T-helper 2 cell treated with Interferon-gamma antibody and Interleukin-4, amounts not matched to agents 5 μg/mL and 100 μg/mL, for 36 hours (primary cell): ENCODE data around the gene SLC44A5.

ENCODE experiments used
- DNase-seq: peaks from one replicate; pipeline ENCODE4 v3.0.0; 2021; ENCODE audit warnings: low spot score
- H3K27ac Mint-ChIP-seq: one replicate; pipeline ENCODE4 v1.8.0; 2021; ENCODE audit warnings: mild to moderate bottlenecking, mixed read lengths
- H3K27me3 Mint-ChIP-seq: one replicate; pipeline ENCODE4 v1.8.0; 2021; ENCODE audit warnings: low read depth, mixed read lengths
- H3K36me3 Mint-ChIP-seq: one replicate; pipeline ENCODE4 v1.8.0; 2021; ENCODE audit warnings: low read depth, mixed read lengths
- H3K4me1 Mint-ChIP-seq: one replicate; pipeline ENCODE4 v1.8.0; 2021; ENCODE audit warnings: low read depth, mixed read lengths
- H3K4me3 Mint-ChIP-seq: one replicate; pipeline ENCODE4 v1.8.0; 2022; ENCODE audit warnings: mild to moderate bottlenecking, moderate library complexity, mixed read lengths
- H3K9me3 Mint-ChIP-seq: one replicate; pipeline ENCODE4 v1.8.0; 2021; ENCODE audit warnings: mixed read lengths

The SLC44A5 gene

GRCh38 chr1:75528001-75528400 is 82.9 kb downstream of the SLC44A5 start:
- H3K4me1 Mint-ChIP-seq: no peaks in the 10 kb centered on the region
- H3K27ac Mint-ChIP-seq: no peak overlapping the region
- no peaks in the 10 kb centered on the region for H3K36me3 Mint-ChIP-seq
- no peak for DNase-seq
- H3K27me3 Mint-ChIP-seq: no peaks in the 10 kb centered on the region
- no peak overlapping the region for H3K4me3 Mint-ChIP-seq
- no peaks in the 10 kb centered on the region for H3K9me3 Mint-ChIP-seq

DNA sequence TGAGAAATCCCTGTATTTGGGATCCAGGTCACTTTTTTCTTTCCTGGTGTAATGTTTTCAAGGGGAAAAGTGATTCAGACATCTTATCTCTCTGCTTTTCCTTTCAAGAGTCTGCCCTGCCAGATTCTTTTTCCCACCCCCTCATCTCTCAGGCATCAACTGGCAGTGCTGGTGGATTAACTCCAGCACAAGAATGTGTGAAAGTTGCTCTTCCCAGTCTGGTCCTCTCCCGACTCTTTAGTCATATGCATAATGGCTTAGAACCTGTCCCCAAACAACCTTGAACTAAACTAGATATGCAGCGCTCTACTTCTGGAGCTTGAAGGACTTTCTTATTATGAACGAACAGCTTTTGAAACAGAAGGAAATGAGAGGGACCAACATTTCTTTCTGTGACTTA is 88.5 kb downstream of the SLC44A5 start:
- Mint-ChIP-seq H3K27ac (no peak overlapping the region), H3K4me3 (no peak overlapping the region), H3K36me3 (no peaks in the 10 kb centered on the region), H3K4me1 (no peaks in the 10 kb centered on the region), H3K9me3 (no peaks in the 10 kb centered on the region), H3K27me3 (no peaks in the 10 kb centered on the region)
- DNase-seq: no peak

DNA sequence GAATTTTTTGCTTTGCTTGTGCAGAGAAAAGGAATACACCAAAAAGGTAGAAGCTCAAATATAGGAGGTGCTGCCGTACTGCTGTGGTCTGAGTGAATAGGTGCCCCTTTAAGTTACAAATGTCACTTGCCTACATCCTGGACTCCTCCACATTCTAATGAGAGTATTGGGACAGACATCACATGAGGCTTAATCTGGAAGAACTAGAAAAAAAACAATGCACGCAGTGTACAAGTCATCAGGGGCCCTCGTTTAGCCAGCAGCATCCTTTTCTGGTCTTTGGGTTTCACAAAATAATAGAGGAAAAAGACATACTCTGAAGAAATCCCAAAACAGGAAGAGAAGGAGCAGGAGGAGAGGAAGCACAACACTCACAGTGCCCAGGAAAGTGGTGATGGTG is 89.3 kb downstream of the SLC44A5 start:
- H3K9me3 Mint-ChIP-seq: no peaks in the 10 kb centered on the region
- no peaks in the 10 kb centered on the region for H3K4me1 Mint-ChIP-seq
- H3K27me3 Mint-ChIP-seq: no peaks in the 10 kb centered on the region
- H3K36me3 Mint-ChIP-seq: no peaks in the 10 kb centered on the region
- no peak overlapping the region for H3K4me3 Mint-ChIP-seq
- no peak overlapping the region for H3K27ac Mint-ChIP-seq
- DNase-seq: no peak

- no peak for DNase-seq
- Mint-ChIP-seq H3K9me3 (no peaks in the 10 kb centered on the region), H3K27me3 (no peaks in the 10 kb centered on the region), H3K36me3 (no peaks in the 10 kb centered on the region), H3K4me1 (no peaks in the 10 kb centered on the region), H3K4me3 (no peak overlapping the region), H3K27ac (no peak overlapping the region)
Observed at GRCh38 chr1:75520862-75521475, 89.9 kb downstream of the SLC44A5 start.

- Mint-ChIP-seq H3K4me3 (no peak overlapping the region), H3K9me3 (no peaks in the 10 kb centered on the region), H3K36me3 (no peaks in the 10 kb centered on the region), H3K27me3 (no peaks in the 10 kb centered on the region), H3K27ac (no peak overlapping the region), H3K4me1 (no peaks in the 10 kb centered on the region)
- no peak for DNase-seq
Observed at GRCh38 chr1:75519651-75520427, 91.1 kb downstream of the SLC44A5 start.

- no peaks in the 10 kb centered on the region for H3K4me1 Mint-ChIP-seq
- H3K36me3 Mint-ChIP-seq: no peaks in the 10 kb centered on the region
- no peaks in the 10 kb centered on the region for H3K9me3 Mint-ChIP-seq
- H3K27ac Mint-ChIP-seq: no peak overlapping the region
- no peaks in the 10 kb centered on the region for H3K27me3 Mint-ChIP-seq
- no peak for DNase-seq
- H3K4me3 Mint-ChIP-seq: no peak overlapping the region
Observed at GRCh38 chr1:75518686-75519085, 92.2 kb downstream of the SLC44A5 start.

DNA sequence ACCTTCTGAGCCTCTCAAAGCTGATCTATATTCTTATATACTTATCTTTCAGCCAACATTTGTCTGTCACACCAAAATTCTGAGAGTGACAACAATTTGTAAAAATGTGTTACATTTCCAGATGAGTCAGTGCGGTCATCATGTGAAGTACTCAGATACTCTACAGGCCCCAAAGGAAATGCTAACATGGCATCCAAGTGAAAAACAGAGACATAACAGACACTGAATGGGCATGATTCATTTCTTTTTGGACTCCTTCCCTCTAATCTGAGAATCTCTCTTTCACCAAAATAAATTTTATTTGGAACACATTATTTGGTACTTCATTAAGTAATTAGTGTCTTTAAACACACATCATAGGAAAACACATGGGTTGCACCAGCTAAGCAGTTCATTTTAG is 96.6 kb downstream of the SLC44A5 start:
- no peaks in the 10 kb centered on the region for H3K36me3 Mint-ChIP-seq
- H3K27ac Mint-ChIP-seq: no peak overlapping the region
- no peaks in the 10 kb centered on the region for H3K9me3 Mint-ChIP-seq
- DNase-seq: no peak
- no peaks in the 10 kb centered on the region for H3K4me1 Mint-ChIP-seq
- H3K4me3 Mint-ChIP-seq: no peak overlapping the region
- H3K27me3 Mint-ChIP-seq: no peaks in the 10 kb centered on the region

- Mint-ChIP-seq H3K9me3 (no peaks in the 10 kb centered on the region), H3K4me3 (no peak overlapping the region), H3K36me3 (no peaks in the 10 kb centered on the region), H3K27ac (no peak overlapping the region), H3K27me3 (no peaks in the 10 kb centered on the region), H3K4me1 (no peaks in the 10 kb centered on the region)
- no peak for DNase-seq
Observed at GRCh38 chr1:75506976-75507375, 103.9 kb downstream of the SLC44A5 start.

GRCh38 chr1:75503221-75503974 is 107.5 kb downstream of the SLC44A5 start:
- no peak for DNase-seq
- Mint-ChIP-seq H3K27ac (no peak overlapping the region), H3K9me3 (no peaks in the 10 kb centered on the region), H3K4me1 (no peaks in the 10 kb centered on the region), H3K36me3 (no peaks in the 10 kb centered on the region), H3K4me3 (no peak overlapping the region), H3K27me3 (no peaks in the 10 kb centered on the region)

DNA sequence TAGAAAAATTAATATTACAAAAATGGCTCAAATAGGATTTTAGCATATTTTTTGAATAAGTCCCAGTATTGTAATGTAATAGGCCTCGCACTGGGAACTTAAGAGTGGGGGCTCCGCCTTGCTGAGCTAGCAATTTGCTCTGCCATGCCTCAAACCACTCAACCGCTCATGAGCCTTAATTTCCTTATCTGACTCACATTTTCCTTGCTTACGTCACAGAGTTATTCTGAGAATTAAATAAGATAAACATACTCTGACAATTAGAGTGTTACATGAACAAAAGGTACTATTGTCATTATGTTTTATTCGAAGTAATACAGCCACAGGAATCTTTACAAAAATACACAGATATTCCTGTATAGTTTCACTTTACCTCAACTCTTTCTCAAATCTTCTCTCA is 108.1 kb downstream of the SLC44A5 start:
- H3K27me3 Mint-ChIP-seq: no peaks in the 10 kb centered on the region
- DNase-seq: no peak
- no peaks in the 10 kb centered on the region for H3K4me1 Mint-ChIP-seq
- H3K9me3 Mint-ChIP-seq: no peaks in the 10 kb centered on the region
- H3K36me3 Mint-ChIP-seq: no peaks in the 10 kb centered on the region
- no peak overlapping the region for H3K4me3 Mint-ChIP-seq
- no peak overlapping the region for H3K27ac Mint-ChIP-seq

GRCh38 chr1:75501577-75502295 is 109.2 kb downstream of the SLC44A5 start:
- no peak for DNase-seq
- H3K9me3 Mint-ChIP-seq: no peaks in the 10 kb centered on the region
- H3K27ac Mint-ChIP-seq: no peak overlapping the region

GRCh38 chr1:75492011-75492410 is 118.9 kb downstream of the SLC44A5 start:
- Mint-ChIP-seq H3K36me3 (no peaks in the 10 kb centered on the region), H3K9me3 (no peaks in the 10 kb centered on the region), H3K4me1 (no peaks in the 10 kb centered on the region), H3K4me3 (no peak overlapping the region), H3K27ac (no peak overlapping the region), H3K27me3 (no peaks in the 10 kb centered on the region)
- DNase-seq: no peak

More at GRCh38 chr1:75501577-75502295, 109.2 kb downstream of the SLC44A5 start:
- Mint-ChIP-seq H3K4me3 (no peak overlapping the region), H3K4me1 (no peaks in the 10 kb centered on the region), H3K36me3 (no peaks in the 10 kb centered on the region), H3K27me3 (no peaks in the 10 kb centered on the region)

- DNase-seq: no peak
- no peaks in the 10 kb centered on the region for H3K4me1 Mint-ChIP-seq
- H3K4me3 Mint-ChIP-seq: no peak overlapping the region
- H3K27ac Mint-ChIP-seq: no peak overlapping the region
- H3K9me3 Mint-ChIP-seq: no peaks in the 10 kb centered on the region
- H3K27me3 Mint-ChIP-seq: no peaks in the 10 kb centered on the region
- no peaks in the 10 kb centered on the region for H3K36me3 Mint-ChIP-seq
Observed at GRCh38 chr1:75487399-75487798, 123.5 kb downstream of the SLC44A5 start.

- no peak overlapping the region for H3K27ac Mint-ChIP-seq
Observed at GRCh38 chr1:75484789-75485188, 126.1 kb downstream of the SLC44A5 start.

More at GRCh38 chr1:75484789-75485188, 126.1 kb downstream of the SLC44A5 start:
- Mint-ChIP-seq H3K9me3 (no peaks in the 10 kb centered on the region), H3K4me3 (no peak overlapping the region), H3K4me1 (no peaks in the 10 kb centered on the region), H3K36me3 (no peaks in the 10 kb centered on the region), H3K27me3 (no peaks in the 10 kb centered on the region)
- DNase-seq: no peak
